ENCODE data around the gene BCKDHB.
"Not testable (repeated sequence)": the region's sequence is repeated elsewhere in the genome, so short reads cannot be mapped to it uniquely, and the experiment has no call there.

BCKDHB gene

DNA sequence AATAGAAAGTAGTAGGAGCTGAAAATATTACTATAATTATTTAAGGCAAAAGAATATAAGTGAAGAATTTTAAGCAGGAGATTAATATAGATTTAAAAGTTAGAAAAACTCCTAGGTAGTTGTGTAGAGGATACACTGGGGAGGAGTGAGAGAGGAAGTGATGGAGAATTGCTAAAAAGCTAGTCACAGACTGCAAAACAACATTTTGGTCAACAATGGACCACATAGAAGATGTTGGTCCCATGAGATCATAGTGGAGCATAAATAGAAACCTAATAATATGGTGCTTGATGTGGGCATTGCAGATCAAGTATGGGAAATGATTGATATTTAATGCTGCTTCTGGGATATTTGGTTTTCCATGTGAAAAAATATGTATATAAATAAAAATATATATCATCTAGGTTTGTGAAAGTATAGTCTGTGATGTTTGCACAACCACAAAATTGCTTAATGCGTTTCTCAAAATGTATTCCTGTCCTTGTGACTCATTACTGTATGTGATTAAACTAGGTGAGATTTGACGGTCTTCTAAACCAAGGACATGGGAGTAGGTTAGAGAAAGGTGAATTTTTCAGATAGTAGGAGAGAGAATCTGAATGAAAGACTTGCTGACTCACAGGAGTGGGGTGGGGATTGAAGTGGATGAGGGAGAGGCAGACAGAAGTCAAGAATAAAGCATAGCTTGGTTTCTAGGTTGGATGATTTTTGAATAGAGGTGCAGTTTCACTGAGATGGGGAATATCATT, 174.0 kb downstream of the BCKDHB start:
- Histone ChIP-seq H3K27ac (ENCODE audit: low read length) (no peak overlapping the region), H3K36me3 (ENCODE audit: control insufficient read depth, insufficient read depth, low read length) (no peaks in the 10 kb centered on the region), H3K27me3 (ENCODE audit: control insufficient read depth, insufficient read depth, low read length) (no peaks in the 10 kb centered on the region), H3K9me3 (ENCODE audit: control insufficient read depth, insufficient read depth, low read length) (no peaks in the 10 kb centered on the region), H3K4me3 (ENCODE audit: low read length) (no peak overlapping the region), H3K4me1 (ENCODE audit: control insufficient read depth, insufficient read depth, low read length) (no peaks in the 10 kb centered on the region)
- no peak for DNase-seq (ENCODE audit: low read depth, low spot score)
- WGBS (ENCODE audit: insufficient coverage, insufficient read length): no CpG with 5 or more reads among the region's 2 CpGs

DNA sequence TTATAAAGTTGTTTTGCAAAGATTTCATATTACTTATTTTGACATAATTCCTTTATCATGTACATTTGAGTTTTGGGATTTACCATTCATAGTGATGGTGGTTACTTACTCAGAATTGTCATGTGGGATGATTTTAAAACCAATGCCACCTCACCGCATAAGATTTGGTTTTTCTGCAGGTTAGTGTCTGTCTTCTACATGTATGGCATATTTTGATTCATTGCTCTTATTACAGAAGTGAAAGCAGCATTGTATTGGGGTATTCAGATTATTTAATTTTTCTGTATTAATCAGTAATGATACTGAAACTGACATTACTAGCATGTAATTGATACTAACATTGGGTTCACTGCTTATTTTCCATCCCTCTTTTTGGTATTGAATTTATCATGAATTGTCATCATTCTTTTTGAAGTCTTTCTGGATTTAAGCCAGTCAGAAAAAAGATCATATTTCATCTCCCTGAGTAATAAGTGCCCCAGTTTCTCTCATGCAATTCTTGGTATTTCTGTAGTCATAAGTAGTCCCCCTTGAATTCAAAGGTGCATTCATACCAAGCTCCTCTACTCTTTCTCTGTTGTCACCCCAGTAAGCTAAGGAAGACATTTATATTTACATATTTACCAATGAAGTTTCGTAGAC, 176.6 kb downstream of the BCKDHB start:
- H3K27ac ChIP-seq (ENCODE audit: low read length): no peak overlapping the region
- no peaks in the 10 kb centered on the region for H3K4me1 ChIP-seq (ENCODE audit: control insufficient read depth, insufficient read depth, low read length)
- no peak for DNase-seq (ENCODE audit: low read depth, low spot score)
- no peaks in the 10 kb centered on the region for H3K36me3 ChIP-seq (ENCODE audit: control insufficient read depth, insufficient read depth, low read length)
- H3K9me3 ChIP-seq (ENCODE audit: control insufficient read depth, insufficient read depth, low read length): no peaks in the 10 kb centered on the region
- no CpG with 5 or more reads among the region's 2 CpGs for WGBS (ENCODE audit: insufficient coverage, insufficient read length)
- H3K27me3 ChIP-seq (ENCODE audit: control insufficient read depth, insufficient read depth, low read length): no peaks in the 10 kb centered on the region
- H3K4me3 ChIP-seq (ENCODE audit: low read length): no peak overlapping the region

DNA sequence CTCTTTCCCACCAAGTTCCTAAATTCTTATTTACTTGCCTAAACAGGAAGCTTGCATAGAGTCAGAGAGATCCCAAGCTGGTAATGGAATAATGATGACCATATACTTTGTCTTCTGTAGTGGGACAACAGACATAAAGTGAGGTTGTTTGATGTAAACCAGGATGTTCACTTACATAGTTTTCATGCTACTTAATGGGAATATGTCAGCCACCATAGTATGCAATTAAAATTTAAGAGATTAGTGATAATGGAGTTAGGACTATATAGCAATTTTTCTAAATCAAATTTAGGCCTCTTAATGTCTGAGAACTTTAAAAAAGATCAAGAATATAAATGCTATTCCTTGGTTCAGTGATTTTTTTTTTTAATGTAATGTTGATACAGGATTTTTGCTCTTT, 180.6 kb downstream of the BCKDHB start:
- Histone ChIP-seq H3K36me3 (ENCODE audit: control insufficient read depth, insufficient read depth, low read length) (no peaks in the 10 kb centered on the region), H3K9me3 (ENCODE audit: control insufficient read depth, insufficient read depth, low read length) (no peaks in the 10 kb centered on the region; the same call in 1 of the 2 replicates), H3K27ac (ENCODE audit: low read length) (no peak overlapping the region), H3K4me3 (ENCODE audit: low read length) (no peak overlapping the region), H3K4me1 (ENCODE audit: control insufficient read depth, insufficient read depth, low read length) (no peaks in the 10 kb centered on the region), H3K27me3 (ENCODE audit: control insufficient read depth, insufficient read depth, low read length) (no peaks in the 10 kb centered on the region)
- no peak for DNase-seq (ENCODE audit: low read depth, low spot score)

DNA sequence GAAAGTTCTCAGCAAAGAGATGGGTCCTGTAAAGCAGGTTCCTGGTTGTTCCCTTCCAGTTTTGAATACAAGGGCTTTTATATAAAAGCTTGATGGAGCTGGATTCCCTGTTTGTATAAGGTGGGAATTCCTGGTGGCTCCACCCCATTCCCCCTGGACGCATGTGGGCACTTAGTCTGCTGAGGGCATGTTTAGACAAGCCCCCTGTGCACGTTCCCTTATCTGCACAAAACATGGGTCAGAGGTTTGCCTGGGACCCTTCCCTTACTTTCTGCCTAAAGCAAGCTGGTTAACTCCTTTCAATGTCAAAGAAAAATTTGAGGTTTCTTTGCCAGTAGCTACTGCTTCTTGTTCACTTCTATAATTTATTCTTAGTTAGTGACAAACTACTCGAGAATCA, 181.1 kb downstream of the BCKDHB start:
- no peaks in the 10 kb centered on the region; the same call in 1 of the 2 replicates for H3K9me3 ChIP-seq (ENCODE audit: control insufficient read depth, insufficient read depth, low read length)
- no CpG with 5 or more reads among the region's 3 CpGs for WGBS (ENCODE audit: insufficient coverage, insufficient read length)
- no peaks in the 10 kb centered on the region for H3K27me3 ChIP-seq (ENCODE audit: control insufficient read depth, insufficient read depth, low read length)
- no peak for DNase-seq (ENCODE audit: low read depth, low spot score)
- H3K4me1 ChIP-seq (ENCODE audit: control insufficient read depth, insufficient read depth, low read length): no peaks in the 10 kb centered on the region
- H3K36me3 ChIP-seq (ENCODE audit: control insufficient read depth, insufficient read depth, low read length): no peaks in the 10 kb centered on the region
- no peak overlapping the region for H3K27ac ChIP-seq (ENCODE audit: low read length)
- no peak overlapping the region for H3K4me3 ChIP-seq (ENCODE audit: low read length)

DNA sequence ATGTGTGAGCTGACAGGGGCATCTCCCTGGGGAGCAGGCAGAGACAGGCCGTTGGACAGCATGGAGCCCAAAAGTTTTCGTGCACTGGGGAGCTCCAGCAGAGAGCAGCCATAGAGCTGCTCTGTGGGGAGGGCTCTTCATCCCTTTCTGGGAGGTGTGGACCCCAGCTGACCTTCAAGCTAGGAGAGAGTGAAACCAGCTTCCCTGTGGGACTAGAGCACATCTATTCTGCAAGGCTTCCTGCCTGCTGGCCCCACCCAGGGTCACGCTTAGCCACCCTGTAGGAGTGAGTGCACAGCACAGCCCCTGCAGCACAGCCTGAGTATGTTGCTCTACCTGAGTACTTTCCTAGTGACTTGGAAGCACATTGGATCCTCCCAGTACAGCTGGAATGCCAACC, 183.3 kb downstream of the BCKDHB start:
- Histone ChIP-seq H3K27me3 (ENCODE audit: control insufficient read depth, insufficient read depth, low read length) (no peaks in the 10 kb centered on the region), H3K36me3 (ENCODE audit: control insufficient read depth, insufficient read depth, low read length) (no peaks in the 10 kb centered on the region), H3K9me3 (ENCODE audit: control insufficient read depth, insufficient read depth, low read length) (no peaks in the 10 kb centered on the region; the same call in 1 of the 2 replicates), H3K4me1 (ENCODE audit: control insufficient read depth, insufficient read depth, low read length) (no peaks in the 10 kb centered on the region), H3K27ac (ENCODE audit: low read length) (no peak overlapping the region), H3K4me3 (ENCODE audit: low read length) (no peak overlapping the region)
- no peak for DNase-seq (ENCODE audit: low read depth, low spot score)
- WGBS (ENCODE audit: insufficient coverage, insufficient read length): no CpG with 5 or more reads among the region's 3 CpGs

DNA sequence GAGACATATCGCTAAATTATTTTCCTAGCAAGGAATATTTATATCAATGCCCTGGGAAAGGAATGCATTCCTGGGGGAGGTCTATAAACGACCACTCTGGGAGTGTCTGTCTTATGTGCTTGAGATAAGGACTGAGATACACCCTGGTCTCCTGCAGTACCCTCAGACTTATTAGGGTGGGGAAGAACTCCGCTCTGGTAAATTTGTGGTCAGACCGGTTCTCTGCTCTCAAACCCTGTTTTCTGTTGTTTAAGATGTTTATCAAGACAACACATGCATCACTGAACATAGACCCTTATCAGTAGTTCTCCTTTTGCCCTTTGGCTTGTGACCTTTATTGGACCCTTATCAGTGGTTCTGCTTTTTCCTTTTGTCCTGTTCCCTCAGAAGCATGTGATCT, 188.1 kb downstream of the BCKDHB start:
- not testable (repeated sequence) for H3K9me3 ChIP-seq (ENCODE audit: control insufficient read depth, insufficient read depth, low read length); H3K27me3 ChIP-seq (ENCODE audit: control insufficient read depth, insufficient read depth, low read length); H3K4me3 ChIP-seq (ENCODE audit: low read length); H3K36me3 ChIP-seq (ENCODE audit: control insufficient read depth, insufficient read depth, low read length); H3K4me1 ChIP-seq (ENCODE audit: control insufficient read depth, insufficient read depth, low read length); DNase-seq (ENCODE audit: low read depth, low spot score); H3K27ac ChIP-seq (ENCODE audit: low read length)
- no CpG with 5 or more reads among the region's 4 CpGs for WGBS (ENCODE audit: insufficient coverage, insufficient read length)

DNA sequence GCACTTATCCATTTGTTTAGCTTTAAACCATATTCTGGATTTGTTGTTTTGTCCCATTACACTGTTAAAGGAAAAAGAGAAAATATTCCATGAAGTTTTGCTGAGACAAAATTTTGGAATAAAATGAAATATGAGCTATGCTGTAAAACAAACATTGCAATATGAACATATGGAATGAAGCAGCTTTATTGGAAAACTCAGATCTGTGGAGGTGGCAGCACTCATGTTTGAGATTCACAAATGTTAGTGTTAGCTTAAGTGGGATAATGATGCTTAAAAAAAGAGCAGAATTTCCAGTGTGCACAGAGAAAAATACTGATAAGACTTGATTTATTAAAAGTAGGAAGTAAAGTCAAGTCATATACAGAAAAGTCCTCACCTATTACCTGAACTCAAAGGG, 196.2 kb downstream of the BCKDHB start:
- Histone ChIP-seq H3K4me3 (ENCODE audit: low read length) (no peak overlapping the region), H3K9me3 (ENCODE audit: control insufficient read depth, insufficient read depth, low read length) (no peaks in the 10 kb centered on the region), H3K4me1 (ENCODE audit: control insufficient read depth, insufficient read depth, low read length) (no peaks in the 10 kb centered on the region), H3K27me3 (ENCODE audit: control insufficient read depth, insufficient read depth, low read length) (no peaks in the 10 kb centered on the region), H3K36me3 (ENCODE audit: control insufficient read depth, insufficient read depth, low read length) (no peaks in the 10 kb centered on the region), H3K27ac (ENCODE audit: low read length) (no peak overlapping the region)
- no peak for DNase-seq (ENCODE audit: low read depth, low spot score)

DNA sequence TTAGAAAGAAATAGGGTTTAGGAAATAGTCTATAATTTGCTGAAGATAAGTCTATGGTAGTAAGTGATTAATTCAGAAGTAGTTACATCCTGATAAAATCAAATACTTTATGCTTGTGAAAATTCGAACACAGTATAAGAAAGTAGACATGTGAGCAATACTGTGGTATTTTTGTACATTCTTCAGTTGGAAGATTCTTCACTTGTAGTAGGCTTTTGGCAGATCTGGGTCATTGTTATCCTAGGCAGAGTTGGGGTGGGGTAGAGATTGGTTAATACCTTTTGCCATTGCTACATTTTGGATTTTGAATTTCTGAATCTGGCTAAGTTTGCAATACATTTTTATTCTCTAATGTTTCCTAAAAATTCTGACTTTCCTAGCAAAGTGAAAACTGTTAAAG, 197.5 kb downstream of the BCKDHB start:
- no CpG with 5 or more reads among the region's 1 CpG for WGBS (ENCODE audit: insufficient coverage, insufficient read length)

DNA sequence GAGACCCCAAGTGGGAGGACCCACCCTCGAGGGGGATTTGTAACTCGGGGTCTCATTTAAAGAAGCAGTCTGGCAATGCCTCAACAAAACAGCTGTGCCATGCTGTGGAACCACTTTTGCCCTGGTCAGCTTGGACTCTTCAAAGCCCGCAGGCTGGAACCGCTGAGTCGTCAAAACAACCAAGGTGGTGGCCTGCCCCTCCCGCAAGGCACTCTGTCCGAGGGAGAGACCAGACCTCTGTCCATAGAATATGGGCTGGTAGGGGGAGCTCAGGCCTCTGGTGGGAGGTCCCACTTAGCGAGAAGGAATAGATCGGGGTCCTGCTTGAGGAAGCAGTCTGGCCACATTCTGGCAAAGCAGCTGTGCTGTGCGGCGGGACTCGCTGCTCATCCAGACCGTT, 208.1 kb downstream of the BCKDHB start:
- no peaks in the 10 kb centered on the region; the same call in 1 of the 2 replicates for H3K4me1 ChIP-seq (ENCODE audit: control insufficient read depth, insufficient read depth, low read length)
- WGBS (ENCODE audit: insufficient coverage, insufficient read length): no CpG with 5 or more reads among the region's 13 CpGs

More for the DNA sequence above, 197.5 kb downstream of the BCKDHB start:
- H3K27ac ChIP-seq (ENCODE audit: low read length): no peak overlapping the region
- no peaks in the 10 kb centered on the region for H3K36me3 ChIP-seq (ENCODE audit: control insufficient read depth, insufficient read depth, low read length)
- no peaks in the 10 kb centered on the region for H3K9me3 ChIP-seq (ENCODE audit: control insufficient read depth, insufficient read depth, low read length)
- no peak overlapping the region for H3K4me3 ChIP-seq (ENCODE audit: low read length)
- no peak for DNase-seq (ENCODE audit: low read depth, low spot score)
- H3K27me3 ChIP-seq (ENCODE audit: control insufficient read depth, insufficient read depth, low read length): no peaks in the 10 kb centered on the region
- H3K4me1 ChIP-seq (ENCODE audit: control insufficient read depth, insufficient read depth, low read length): no peaks in the 10 kb centered on the region

DNA sequence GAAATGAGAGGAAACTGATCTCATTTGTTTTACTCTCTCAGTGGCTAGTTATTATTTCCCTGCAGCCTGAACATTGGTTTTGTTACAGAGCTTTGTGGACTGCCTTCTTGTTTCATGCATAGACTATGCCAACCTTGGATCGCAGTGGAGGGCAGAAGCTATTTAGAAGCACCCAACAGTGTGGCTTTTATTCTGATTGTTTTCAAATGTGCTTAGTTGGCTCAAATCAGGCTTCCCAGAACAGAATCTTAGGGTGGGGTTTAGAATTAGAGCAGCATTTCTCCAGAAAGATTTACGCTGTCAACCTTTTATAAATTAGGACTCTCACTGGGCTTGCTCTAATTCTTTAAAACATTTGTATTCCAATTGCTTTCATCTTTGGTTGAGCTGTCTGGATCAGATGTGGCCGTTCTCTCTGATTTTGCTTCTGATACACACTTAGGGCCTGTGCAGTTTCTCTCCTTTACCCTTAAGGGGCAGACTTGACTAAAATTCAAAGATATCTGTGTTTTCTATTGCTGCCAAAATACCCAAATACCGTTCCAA, 210.3 kb downstream of the BCKDHB start:
- H3K27ac ChIP-seq (ENCODE audit: low read length): no peak overlapping the region
- H3K36me3 ChIP-seq (ENCODE audit: control insufficient read depth, insufficient read depth, low read length): no peaks in the 10 kb centered on the region
- no CpG with 5 or more reads among the region's 4 CpGs for WGBS (ENCODE audit: insufficient coverage, insufficient read length)
- H3K27me3 ChIP-seq (ENCODE audit: control insufficient read depth, insufficient read depth, low read length): no peaks in the 10 kb centered on the region
- DNase-seq (ENCODE audit: low read depth, low spot score): no peak
- H3K9me3 ChIP-seq (ENCODE audit: control insufficient read depth, insufficient read depth, low read length): no peaks in the 10 kb centered on the region
- H3K4me1 ChIP-seq (ENCODE audit: control insufficient read depth, insufficient read depth, low read length): no peaks in the 10 kb centered on the region; the same call in 1 of the 2 replicates
- H3K4me3 ChIP-seq (ENCODE audit: low read length): no peak overlapping the region

More for the DNA sequence above, 208.1 kb downstream of the BCKDHB start:
- no peak for DNase-seq (ENCODE audit: low read depth, low spot score)
- H3K27ac ChIP-seq (ENCODE audit: low read length): no peak overlapping the region
- no peaks in the 10 kb centered on the region for H3K27me3 ChIP-seq (ENCODE audit: control insufficient read depth, insufficient read depth, low read length)
- no peaks in the 10 kb centered on the region for H3K36me3 ChIP-seq (ENCODE audit: control insufficient read depth, insufficient read depth, low read length)
- no peak overlapping the region for H3K4me3 ChIP-seq (ENCODE audit: low read length)
- H3K9me3 ChIP-seq (ENCODE audit: control insufficient read depth, insufficient read depth, low read length): no peaks in the 10 kb centered on the region
